NCI-H526 treated with DMSO at 0.1 percent for 48 hours (cell line): ENCODE measurements around the gene SUMO3.

Experiments used
- DNase-seq: peaks from one replicate; lab custom pipeline; 2025; lab: John Stamatoyannopoulos, UW

The SUMO3 gene

DNA sequence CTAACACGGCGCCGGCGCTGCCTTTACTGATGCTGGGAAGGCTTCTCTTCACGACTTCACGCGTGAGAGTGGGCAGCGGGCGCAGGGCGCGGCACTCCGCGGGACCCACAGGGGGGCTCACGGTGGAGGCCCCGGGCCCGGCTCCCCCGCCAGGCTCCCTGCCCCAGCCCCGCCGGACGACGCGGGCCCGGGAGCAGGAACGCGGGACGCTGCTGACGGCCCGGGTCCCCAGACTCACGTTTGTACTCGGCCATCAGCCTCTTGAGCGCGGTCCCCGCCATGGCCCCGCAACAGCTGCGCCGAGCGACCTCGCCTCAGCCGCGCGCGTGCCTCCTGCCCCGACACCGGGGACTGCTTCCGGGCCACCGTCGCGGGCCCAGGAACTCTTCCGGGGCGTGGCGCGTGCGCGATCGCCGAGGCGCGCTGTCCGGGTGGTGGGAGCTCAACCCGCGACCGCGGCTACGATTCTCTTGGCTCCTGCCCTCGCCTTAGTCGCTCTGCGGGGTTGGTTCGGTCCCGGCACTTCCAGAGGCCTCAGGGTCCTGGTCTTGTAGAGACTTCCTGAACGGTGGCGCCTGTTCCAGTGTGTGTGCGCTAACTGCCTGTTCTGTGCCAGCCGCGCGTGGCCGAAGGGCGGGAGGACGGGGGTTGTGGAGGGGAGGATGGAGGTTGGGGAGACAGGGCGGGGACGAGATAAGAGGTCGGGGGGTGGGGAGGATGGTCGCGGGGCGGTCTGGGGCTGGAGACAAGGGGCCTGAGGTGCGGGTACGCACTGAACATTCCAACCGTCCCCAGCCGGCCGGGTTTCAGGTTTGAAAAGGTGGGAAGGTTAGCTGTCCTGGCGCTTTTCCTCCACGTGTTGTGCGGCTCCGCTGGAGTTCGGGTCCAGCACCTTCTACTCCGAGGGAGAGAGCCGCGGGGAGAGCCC lies 16.1 kb downstream of the SUMO3 start, which contains the start of gene UBE2G2:
UBE2G2 (minus strand) TSS at position 353 of the 928 bp plus-strand sequence; CDS start at position 281, 72 bp downstream.
- DNase-seq = peak; percentile 50

GRCh38 chr21:44800971-44801467 lies 16.8 kb downstream of the SUMO3 start:
- DNase-seq = peak; percentile 9

DNA sequence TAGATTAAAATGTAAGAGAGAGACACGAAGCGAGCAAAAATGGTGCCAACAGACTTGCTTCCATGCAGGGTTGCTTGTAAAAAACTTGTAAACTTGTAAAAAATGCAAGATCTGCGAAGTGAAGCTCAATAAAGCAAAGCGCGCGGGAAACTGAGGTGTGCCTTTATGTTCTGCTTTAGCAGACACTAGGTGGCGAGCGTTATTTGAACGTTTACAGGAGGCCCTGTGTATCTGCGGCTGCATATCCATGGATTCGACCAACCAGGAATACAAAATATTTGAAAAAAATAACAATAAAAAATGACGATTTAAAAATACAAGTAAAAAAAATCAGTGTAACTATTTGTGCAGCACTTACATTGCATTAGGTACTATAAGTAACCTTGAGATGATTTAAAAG lies 17.8 kb downstream of the SUMO3 start:
- DNase-seq = peak; percentile 52

DNA sequence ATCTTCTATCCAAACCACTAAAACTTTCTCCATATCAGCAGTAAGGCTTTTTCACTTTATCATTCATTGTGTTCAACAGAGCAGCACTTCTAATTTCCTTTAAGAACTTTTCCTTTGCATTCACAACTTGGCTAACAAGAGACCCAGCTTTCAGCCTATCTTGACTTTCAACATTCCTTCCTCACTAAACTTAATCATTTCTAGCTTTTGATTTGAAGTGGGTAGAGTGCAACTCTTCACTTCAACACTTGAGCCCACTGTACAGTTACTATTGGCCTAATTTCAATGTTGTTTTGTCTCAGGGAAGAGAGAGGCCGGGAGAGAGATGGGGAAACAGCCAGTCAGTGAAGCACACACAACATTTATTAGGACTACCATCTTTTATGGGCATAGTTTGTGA lies 18.2 kb downstream of the SUMO3 start:
- no peak for DNase-seq

DNA sequence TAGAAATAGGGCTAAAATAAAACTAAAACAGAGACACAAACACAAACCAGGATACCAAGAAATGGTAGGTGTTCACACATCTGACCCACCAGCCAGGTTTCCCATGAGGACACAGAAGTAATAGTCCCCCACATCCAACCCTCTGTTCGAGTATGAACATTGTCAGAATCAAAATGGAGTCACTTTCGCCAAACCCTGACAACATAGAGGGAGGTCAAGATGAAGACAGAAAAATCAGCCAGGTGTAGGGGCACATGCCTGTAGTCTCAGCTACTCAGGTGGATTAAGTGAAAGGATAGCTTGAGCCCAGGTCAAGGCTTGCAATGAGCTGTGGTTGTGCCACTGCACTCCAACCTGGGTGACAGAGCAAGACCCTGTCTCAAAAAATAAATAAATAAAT lies 20.1 kb downstream of the SUMO3 start:
- no peak for DNase-seq

DNA sequence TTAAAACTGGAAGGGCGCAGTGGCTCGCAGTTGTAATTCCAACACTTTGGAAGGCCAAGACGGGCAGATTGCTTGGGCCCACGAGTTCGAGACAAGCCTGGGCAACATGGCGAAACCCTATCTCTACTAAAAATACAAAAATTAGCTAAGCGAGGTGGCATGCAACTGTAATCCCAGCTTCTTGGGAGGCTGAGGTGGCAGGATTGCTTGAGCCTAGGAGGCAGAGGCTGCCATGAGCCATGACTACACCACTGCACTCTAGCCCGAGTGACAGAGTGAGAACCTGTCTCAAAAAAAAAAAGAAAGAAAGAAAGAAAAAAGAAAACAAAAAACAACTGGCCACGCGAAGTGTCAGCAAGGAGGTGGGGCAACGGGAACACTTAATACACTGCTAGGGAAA lies 22.5 kb downstream of the SUMO3 start:
- DNase-seq = no peak

DNA sequence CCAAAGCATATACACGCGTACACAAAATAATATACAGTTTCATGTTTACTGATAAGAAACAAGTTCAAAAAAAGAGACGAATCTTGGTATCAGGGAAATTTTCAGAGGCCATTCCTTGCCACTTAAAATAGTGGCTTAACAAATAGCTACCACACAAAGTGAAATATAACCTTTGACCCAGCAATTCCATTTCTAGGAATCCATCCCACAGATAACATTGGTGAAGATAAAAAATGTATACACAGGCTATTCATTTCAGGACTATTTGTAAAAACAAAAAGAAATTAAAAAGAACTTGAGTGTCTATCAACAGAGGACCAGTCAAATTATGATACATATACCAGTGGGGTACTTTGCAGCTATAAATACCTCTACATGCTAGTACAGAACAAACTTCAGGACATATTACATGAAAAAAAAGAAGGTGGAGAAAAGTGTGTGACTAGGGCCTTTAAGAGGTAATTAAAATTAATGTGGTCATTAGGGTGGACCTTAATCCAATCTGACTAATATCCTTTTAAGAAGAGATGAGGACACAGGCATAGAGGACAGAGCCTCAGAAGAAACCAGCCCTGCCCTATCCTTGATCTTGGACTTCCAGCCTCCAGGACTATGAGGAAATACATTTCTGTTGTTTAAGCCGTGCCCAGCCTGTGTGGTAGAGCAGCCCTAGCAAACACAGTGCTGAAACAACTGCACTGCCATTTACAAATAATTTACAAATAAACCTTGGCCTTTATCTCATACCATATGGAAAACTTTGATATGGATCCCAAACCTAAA lies 24.1 kb downstream of the SUMO3 start:
- DNase-seq = no peak

- DNase-seq = peak; percentile 10
Measured at GRCh38 chr21:44792702-44793591, 24.9 kb downstream of the SUMO3 start.

GRCh38 chr21:44791993-44792392 lies 25.9 kb downstream of the SUMO3 start:
- no peak for DNase-seq

DNA sequence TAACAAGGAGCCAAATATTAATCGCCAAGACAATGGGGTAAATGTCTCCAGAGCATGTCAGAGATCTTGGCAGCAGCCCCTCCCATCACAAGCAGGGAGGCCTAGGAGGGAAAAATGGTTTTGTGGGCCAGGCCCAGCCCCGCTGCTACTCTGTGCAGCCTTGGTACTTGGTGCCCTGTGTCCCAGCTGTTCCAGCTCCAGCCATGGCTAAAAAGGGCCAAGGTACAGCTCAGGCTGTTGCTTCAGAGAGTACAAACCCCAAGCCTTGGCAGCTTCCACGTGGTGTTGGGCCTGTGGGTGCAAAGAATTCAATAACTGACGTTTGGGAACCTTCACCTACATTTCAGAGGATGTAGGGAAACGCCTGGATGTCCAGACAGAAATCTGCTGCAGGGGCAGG lies 26.6 kb downstream of the SUMO3 start:
- no peak for DNase-seq

DNA sequence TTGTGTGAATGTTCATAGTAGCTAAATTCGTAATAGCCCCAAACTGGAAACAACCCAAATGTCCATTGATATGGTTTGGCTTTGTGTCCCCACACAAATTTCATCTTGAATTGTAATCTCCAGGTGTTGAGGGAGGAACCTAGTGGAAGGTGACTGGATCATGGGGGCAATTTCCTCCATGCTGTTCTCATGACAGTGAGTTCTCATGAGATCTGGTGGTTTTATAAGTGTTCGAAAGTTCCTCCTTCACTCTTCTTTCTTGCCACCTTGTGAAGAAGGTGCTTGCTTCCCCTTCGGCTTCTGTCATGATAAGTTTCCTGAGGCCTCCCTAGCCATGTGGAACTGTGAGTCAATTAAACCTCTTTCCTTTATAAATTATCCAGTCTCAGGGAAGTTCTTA lies 27.5 kb downstream of the SUMO3 start:
- no peak for DNase-seq

GRCh38 chr21:44789880-44790279 lies 28.0 kb downstream of the SUMO3 start:
- no peak for DNase-seq

GRCh38 chr21:44785620-44786335 lies 32.1 kb downstream of the SUMO3 start:
- no peak for DNase-seq

GRCh38 chr21:44784810-44785209 lies 33.1 kb downstream of the SUMO3 start:
- DNase-seq = no peak

DNA sequence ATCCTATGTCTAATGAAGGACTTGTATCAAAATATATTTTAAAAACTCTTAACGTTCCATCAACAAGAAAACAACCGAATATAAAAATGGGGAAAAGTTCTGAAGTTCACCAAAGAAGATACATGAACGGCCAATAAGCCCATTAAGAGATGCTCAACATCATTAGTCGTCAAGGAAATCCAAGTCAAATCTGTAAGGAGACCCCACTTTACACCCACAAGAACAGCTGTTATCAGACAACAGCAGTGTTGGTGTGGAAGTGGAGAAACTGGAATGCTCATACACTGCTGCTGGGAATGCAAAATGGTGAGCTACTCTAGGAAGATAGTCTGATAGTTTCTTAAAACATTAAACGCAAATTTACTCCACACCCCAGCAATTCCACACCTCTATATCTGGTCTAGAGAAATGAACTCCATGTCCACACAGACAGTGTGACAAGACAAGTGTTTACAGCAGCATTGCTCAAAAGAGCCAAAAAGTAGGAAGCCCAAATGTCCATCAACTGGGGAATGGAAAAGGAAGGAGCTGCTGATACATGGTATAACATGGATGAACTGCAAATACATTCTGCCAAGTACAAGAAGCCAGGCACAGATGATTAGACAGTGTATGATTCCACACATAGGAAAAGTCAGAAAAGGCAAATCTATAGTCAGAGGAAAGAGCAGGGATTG lies 34.7 kb downstream of the SUMO3 start:
- no peak for DNase-seq

- DNase-seq = no peak
Measured at GRCh38 chr21:44780767-44781459, 36.9 kb downstream of the SUMO3 start.

GRCh38 chr21:44780137-44780502 lies 37.7 kb downstream of the SUMO3 start:
- DNase-seq = no peak

DNA sequence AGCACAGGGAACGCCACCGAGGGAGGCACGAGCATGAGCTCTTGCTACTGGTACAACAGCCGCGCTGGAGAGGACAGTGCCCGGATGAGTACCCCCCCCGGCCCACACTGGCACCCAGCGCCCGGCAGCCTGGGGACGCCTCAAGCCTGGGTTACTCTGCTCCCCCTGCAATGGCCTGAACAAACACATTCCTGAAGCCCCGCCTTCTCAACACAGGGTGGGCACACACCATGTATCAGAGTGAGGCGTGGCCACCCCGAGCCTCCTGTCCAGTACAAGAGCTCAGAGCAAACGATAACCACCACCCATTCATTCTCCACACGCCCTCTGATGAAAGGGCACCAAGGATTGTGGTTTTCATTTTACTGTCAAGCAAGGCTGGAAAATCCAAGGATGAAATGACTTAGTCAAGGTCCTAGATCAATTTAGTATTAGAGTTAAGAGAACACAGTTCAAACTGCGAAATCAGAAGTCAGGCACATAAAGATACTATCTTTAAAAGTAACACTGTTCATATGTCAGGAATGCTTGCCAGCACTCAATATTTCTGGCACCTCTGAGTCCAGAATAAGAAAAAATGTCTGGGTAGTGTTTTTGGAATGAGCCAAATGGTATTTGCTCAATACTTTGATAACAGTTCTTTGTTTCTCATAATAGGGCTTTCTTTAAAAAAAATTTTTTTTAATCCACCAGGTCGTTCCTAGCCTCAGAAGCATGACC lies 38.3 kb downstream of the SUMO3 start:
- DNase-seq = no peak

DNA sequence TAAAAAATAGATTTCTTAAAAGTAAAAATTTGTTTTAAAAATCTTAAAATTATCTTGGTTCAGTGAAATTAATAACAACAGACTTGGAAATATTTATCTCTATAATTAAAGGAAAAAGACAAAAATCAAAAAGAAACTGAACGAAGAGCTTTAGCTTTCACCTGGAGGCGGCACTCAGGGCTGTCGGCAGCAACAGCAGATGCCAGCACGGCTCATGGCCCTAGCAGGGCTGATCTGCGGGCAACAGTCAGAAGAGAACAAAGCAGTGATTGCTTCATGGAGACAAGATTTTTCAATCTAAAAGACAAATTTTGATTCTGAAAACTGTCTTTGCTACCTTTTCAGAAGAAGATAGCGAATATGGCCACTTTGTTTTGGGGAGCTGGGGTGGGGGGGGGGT lies 38.9 kb downstream of the SUMO3 start:
- no peak for DNase-seq
